Superior temporal gyrus (tissue), 1 donor: ENCODE results near the gene YTHDC2.
A peak's percentile ranks its signal among the peaks of the same experiment; 100 is the strongest.
"Not testable (repeated sequence)": the region's sequence is repeated elsewhere in the genome, so short reads cannot be mapped to it uniquely, and the experiment has no call there.

Experiments used
- DNase-seq: peaks from one replicate; pipeline ENCODE4 v3.0.0-alpha.2; 2016; ENCODE audit errors: extremely low spot score

YTHDC2 gene

GRCh38 chr5:113601423-113601822 is 87.9 kb downstream of the YTHDC2 start:
- no peak for DNase-seq

- DNase-seq = not testable (repeated sequence)
Observed at GRCh38 chr5:113603246-113603645, 89.8 kb downstream of the YTHDC2 start.

GRCh38 chr5:113606298-113607134 is 93.0 kb downstream of the YTHDC2 start:
- DNase-seq = peak; percentile 93

- no peak for DNase-seq
Observed at GRCh38 chr5:113607361-113607760, 93.9 kb downstream of the YTHDC2 start.

- no peak for DNase-seq
Observed at GRCh38 chr5:113608113-113608596, 94.7 kb downstream of the YTHDC2 start.

- DNase-seq = peak; percentile 66
Observed at GRCh38 chr5:113612060-113612496, 98.6 kb downstream of the YTHDC2 start.

GRCh38 chr5:113614191-113614590 is 100.7 kb downstream of the YTHDC2 start:
- DNase-seq = no peak

GRCh38 chr5:113615708-113616107 is 102.2 kb downstream of the YTHDC2 start:
- DNase-seq = no peak

GRCh38 chr5:113617191-113617796 is 103.8 kb downstream of the YTHDC2 start:
- DNase-seq = no peak

GRCh38 chr5:113632996-113633395 is 119.5 kb downstream of the YTHDC2 start:
- no peak for DNase-seq

GRCh38 chr5:113634957-113635356 is 121.5 kb downstream of the YTHDC2 start:
- DNase-seq = no peak

GRCh38 chr5:113641715-113642114 is 128.2 kb downstream of the YTHDC2 start:
- DNase-seq = no peak
